GM23338 (cell line): ENCODE results near the gene EGR1. TPM values are rescaled to one million over a fixed set of nuclear protein-coding genes. Genes with fewer than 3 reads are reported as not detected.

Experiments
- ATAC-seq: fragments of 200-7000 bp; cut with Tn5 transposase; 3 replicates; pipeline ENCODE4 v1.9.1; 2020
- DNase-seq: peaks from one replicate; pipeline ENCODE4 v3.0.0-alpha.2; 2015; ENCODE audit warnings: low spot score
- H2AFZ ChIP-seq: fragments of 200-600 bp; sonication (generic); 2 replicates; pipeline ENCODE4 v1.8.0; 2016; ENCODE audit warnings: antibody characterized with exemption, mild to moderate bottlenecking, moderate library complexity
- H3F3A ChIP-seq: fragments of 200-600 bp; sonication (generic); replicated peaks from 2 replicates; pipeline ENCODE4 v1.8.0; 2017; ENCODE audit warnings: antibody characterized with exemption, mixed run types, low read depth
- H3K27ac ChIP-seq: fragments of 200-600 bp; sonication (generic); 2 replicates; pipeline ENCODE4 v1.6.1; 2016; ENCODE audit warnings: low read depth
- H3K27me3 ChIP-seq: fragments of 200-600 bp; sonication (generic); 2 replicates; pipeline ENCODE4 v1.8.0; 2016; ENCODE audit warnings: mild to moderate bottlenecking, mixed run types, moderate library complexity; ENCODE audit not compliant: insufficient read depth
- H3K36me3 ChIP-seq: fragments of 200-600 bp; sonication (generic); 2 replicates; pipeline ENCODE4 v1.8.0; 2016; ENCODE audit warnings: mild to moderate bottlenecking; ENCODE audit not compliant: insufficient read depth
- H3K4me1 ChIP-seq: fragments of 200-600 bp; sonication (generic); 2 replicates; pipeline ENCODE4 v1.8.0; 2016; ENCODE audit warnings: mild to moderate bottlenecking, moderate library complexity; ENCODE audit not compliant: insufficient read depth
- H3K4me2 ChIP-seq: fragments of 200-600 bp; sonication (generic); 2 replicates; pipeline ENCODE4 v1.7.1; 2017; ENCODE audit warnings: mixed run types
- H3K4me3 ChIP-seq: fragments of 200-600 bp; sonication (generic); 2 replicates; pipeline ENCODE4 v1.6.1; 2016; ENCODE audit warnings: mixed run types
- H3K79me2 ChIP-seq: fragments of 200-600 bp; sonication (generic); replicated peaks from 2 replicates; pipeline ENCODE4 v1.8.0; 2017; ENCODE audit warnings: mild to moderate bottlenecking; ENCODE audit not compliant: insufficient read depth
- H3K9me2 ChIP-seq: fragments of 200-600 bp; sonication (generic); 2 replicates; pipeline ENCODE4 v1.8.0; 2017; ENCODE audit not compliant: insufficient read depth
- H4K20me1 ChIP-seq: fragments of 200-600 bp; sonication (generic); replicated peaks from 2 replicates; pipeline ENCODE4 v1.8.0; 2017; ENCODE audit warnings: mild to moderate bottlenecking; ENCODE audit not compliant: insufficient read depth
- H3K27ac Mint-ChIP-seq: 2 replicates; pipeline ENCODE4 v1.8.0; 2020; ENCODE audit warnings: inconsistent platforms, mild to moderate bottlenecking, moderate library complexity, mixed read lengths
- H3K27me3 Mint-ChIP-seq: 3 replicates; pipeline ENCODE4 v1.8.0; 2022; ENCODE audit warnings: low read depth, mild to moderate bottlenecking, moderate library complexity, mixed read lengths, inconsistent platforms; ENCODE audit not compliant: insufficient read depth, poor library complexity
- H3K36me3 Mint-ChIP-seq: 3 replicates; pipeline ENCODE4 v1.8.0; 2021; ENCODE audit warnings: low read depth, mild to moderate bottlenecking, inconsistent platforms, moderate library complexity, mixed read lengths
- H3K4me1 Mint-ChIP-seq: 3 replicates; pipeline ENCODE4 v1.8.0; 2020; ENCODE audit warnings: mild to moderate bottlenecking, inconsistent platforms, mixed read lengths
- H3K4me3 Mint-ChIP-seq: 3 replicates; pipeline ENCODE4 v1.8.0; 2021; ENCODE audit warnings: moderate library complexity, mild to moderate bottlenecking, inconsistent platforms, mixed read lengths
- H3K9me3 Mint-ChIP-seq: 3 replicates; pipeline ENCODE4 v1.8.0; 2020; ENCODE audit warnings: moderate library complexity, mild to moderate bottlenecking, inconsistent platforms, mixed read lengths
- CREB1 ChIP-seq: fragments of 250-450 bp; sonication (Bioruptor Pico); IDR thresholded peaks from 2 replicates; pipeline ENCODE4 v1.5.0; 2020; ENCODE audit warnings: low read depth, mild to moderate bottlenecking, moderate library complexity
- EZH2 ChIP-seq: fragments of 200-600 bp; sonication (generic); IDR thresholded peaks from one replicate; pipeline ENCODE4 v1.8.0; 2017; ENCODE audit warnings: antibody characterized with exemption, mild to moderate bottlenecking, low read depth; ENCODE audit not compliant: unreplicated experiment
- JUNB ChIP-seq: IDR thresholded peaks from one replicate; pipeline ENCODE4 v1.6.1; 2016; ENCODE audit warnings: antibody characterized with exemption; ENCODE audit not compliant: unreplicated experiment
- POLR2AphosphoS5 ChIP-seq: IDR thresholded peaks from 2 replicates; pipeline ENCODE4 v1.6.1; 2016; ENCODE audit warnings: antibody characterized with exemption, low read depth
- STAT1 ChIP-seq: IDR thresholded peaks from one replicate; pipeline ENCODE4 v1.6.1; 2016; ENCODE audit warnings: antibody characterized with exemption; ENCODE audit not compliant: unreplicated experiment
- ZNF331 ChIP-seq: fragments of 250-450 bp; sonication (Bioruptor Pico); IDR thresholded peaks from 2 replicates; pipeline ENCODE4 v1.5.0; 2020; ENCODE audit warnings: low read depth, mild to moderate bottlenecking, moderate library complexity
- polyA plus RNA-seq: library from polyadenylated mRNA; unstranded; fragments of >200 nt; fragmentation: Nextera tagmentation; extraction: Ambion mirVana; gene quantifications from 2 replicates; pipeline ENCODE4 v1.2.1, GENCODE V29; 2016
- total RNA-seq: library from RNA; depleted of rRNA; stranded (reverse); fragments of >200 nt; shearing (Covaris generic); gene quantifications from 2 replicates; pipeline ENCODE4 v1.2.3, GENCODE V29; 2014
- TF ChIP-seq, protein P1 (sequence below), 2 experiments: fragments of 200-600 bp in 1 of 2; sonication (generic) in 1 of 2; conservative IDR thresholded peaks; 2 replicates each; pipeline versions ENCODE4 v1.5.1 to v1.6.1; 2016 to 2017; ENCODE audit warnings: antibody characterized with exemption in 2 of 2, low read depth in 2 of 2, mild to moderate bottlenecking in 2 of 2, moderate library complexity in 1 of 2
- TF ChIP-seq, protein P2 (sequence below): IDR thresholded peaks from 2 replicates; pipeline ENCODE4 v1.6.1; 2016; ENCODE audit warnings: antibody characterized with exemption

EGR1 gene
- total and polyA plus RNA-seq, 2 experiments from 2014 or later = 13.5 to 60.3 TPM

DNA sequence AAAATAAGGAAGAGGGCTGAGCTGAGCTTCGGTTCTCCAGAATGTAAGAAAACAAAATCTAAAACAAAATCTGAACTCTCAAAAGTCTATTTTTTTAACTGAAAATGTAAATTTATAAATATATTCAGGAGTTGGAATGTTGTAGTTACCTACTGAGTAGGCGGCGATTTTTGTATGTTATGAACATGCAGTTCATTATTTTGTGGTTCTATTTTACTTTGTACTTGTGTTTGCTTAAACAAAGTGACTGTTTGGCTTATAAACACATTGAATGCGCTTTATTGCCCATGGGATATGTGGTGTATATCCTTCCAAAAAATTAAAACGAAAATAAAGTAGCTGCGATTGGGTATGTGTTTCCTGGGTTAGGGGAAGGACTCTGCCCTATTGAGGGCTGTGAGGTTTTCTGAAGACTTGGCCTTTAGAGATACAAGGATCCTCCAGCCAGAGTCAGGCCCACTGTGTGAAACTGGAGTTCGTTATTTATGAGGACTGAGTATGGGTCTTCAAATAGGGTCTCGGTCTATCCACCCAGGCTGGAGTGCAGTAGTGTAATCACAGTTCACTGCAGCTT, 3.8 kb downstream of the EGR1 start:
- peaks cover 29% of the 10 kb centered on the region; the same call in 2 of the 3 replicates for H3K4me1 Mint-ChIP-seq
- H3K27ac Mint-ChIP-seq = no peak overlapping the region
- TF ChIP-seq ZNF331 (CRISPR knock-in tag) (no peak), POLR2AphosphoS5 (no peak), CREB1 (no peak), STAT1 (no peak), EZH2 (no peak), JUNB (no peak)
- TF ChIP-seq, protein P1, sequence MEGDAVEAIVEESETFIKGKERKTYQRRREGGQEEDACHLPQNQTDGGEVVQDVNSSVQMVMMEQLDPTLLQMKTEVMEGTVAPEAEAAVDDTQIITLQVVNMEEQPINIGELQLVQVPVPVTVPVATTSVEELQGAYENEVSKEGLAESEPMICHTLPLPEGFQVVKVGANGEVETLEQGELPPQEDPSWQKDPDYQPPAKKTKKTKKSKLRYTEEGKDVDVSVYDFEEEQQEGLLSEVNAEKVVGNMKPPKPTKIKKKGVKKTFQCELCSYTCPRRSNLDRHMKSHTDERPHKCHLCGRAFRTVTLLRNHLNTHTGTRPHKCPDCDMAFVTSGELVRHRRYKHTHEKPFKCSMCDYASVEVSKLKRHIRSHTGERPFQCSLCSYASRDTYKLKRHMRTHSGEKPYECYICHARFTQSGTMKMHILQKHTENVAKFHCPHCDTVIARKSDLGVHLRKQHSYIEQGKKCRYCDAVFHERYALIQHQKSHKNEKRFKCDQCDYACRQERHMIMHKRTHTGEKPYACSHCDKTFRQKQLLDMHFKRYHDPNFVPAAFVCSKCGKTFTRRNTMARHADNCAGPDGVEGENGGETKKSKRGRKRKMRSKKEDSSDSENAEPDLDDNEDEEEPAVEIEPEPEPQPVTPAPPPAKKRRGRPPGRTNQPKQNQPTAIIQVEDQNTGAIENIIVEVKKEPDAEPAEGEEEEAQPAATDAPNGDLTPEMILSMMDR (conservative IDR thresholded peaks at IDR 0.05; ENCODE audit: low read depth in 2 of 2) = no peak
- TF ChIP-seq, protein P2, sequence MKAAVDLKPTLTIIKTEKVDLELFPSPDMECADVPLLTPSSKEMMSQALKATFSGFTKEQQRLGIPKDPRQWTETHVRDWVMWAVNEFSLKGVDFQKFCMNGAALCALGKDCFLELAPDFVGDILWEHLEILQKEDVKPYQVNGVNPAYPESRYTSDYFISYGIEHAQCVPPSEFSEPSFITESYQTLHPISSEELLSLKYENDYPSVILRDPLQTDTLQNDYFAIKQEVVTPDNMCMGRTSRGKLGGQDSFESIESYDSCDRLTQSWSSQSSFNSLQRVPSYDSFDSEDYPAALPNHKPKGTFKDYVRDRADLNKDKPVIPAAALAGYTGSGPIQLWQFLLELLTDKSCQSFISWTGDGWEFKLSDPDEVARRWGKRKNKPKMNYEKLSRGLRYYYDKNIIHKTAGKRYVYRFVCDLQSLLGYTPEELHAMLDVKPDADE = no peak
- Histone ChIP-seq H3K4me1 (peaks cover 5% of the 10 kb centered on the region), H3K27me3 (peaks cover 26% of the 10 kb centered on the region), H3K36me3 (0 out of 2 replicates have a peak, but pooled peaks cover 3% of the 10 kb centered on the region), H2AFZ (no peak overlapping the region), H4K20me1 (peaks cover 14% of the 10 kb centered on the region; the same call in 1 of the 2 replicates), H3K79me2 (no peaks in the 10 kb centered on the region), H3K27ac (no peak overlapping the region), H3K4me2 (no peak overlapping the region), H3K4me3 (no peak overlapping the region), H3F3A (peaks cover 9% of the 10 kb centered on the region), H3K9me2 (no peaks in the 10 kb centered on the region)
- peaks cover 28% of the 10 kb centered on the region for H3K36me3 Mint-ChIP-seq
- H3K4me3 Mint-ChIP-seq = peak overlapping the region; percentile 84; the same call in 2 of the 3 replicates
- ATAC-seq = peak; percentile 0; the same call in 2 of the 3 replicates
- H3K27me3 Mint-ChIP-seq = peaks cover 49% of the 10 kb centered on the region
- DNase-seq = no peak
- H3K9me3 Mint-ChIP-seq = peaks cover 15% of the 10 kb centered on the region; the same call in 2 of the 3 replicates

GRCh38 chr5:138469540-138470321, 4.5 kb downstream of the EGR1 start:
- 0 out of 2 replicates have a peak, but pooled peaks cover 3% of the 10 kb centered on the region for H3K36me3 ChIP-seq
- Mint-ChIP-seq H3K9me3 (peaks cover 15% of the 10 kb centered on the region; the same call in 2 of the 3 replicates), H3K36me3 (peaks cover 28% of the 10 kb centered on the region), H3K4me1 (peaks cover 29% of the 10 kb centered on the region; the same call in 2 of the 3 replicates), H3K27ac (no peak overlapping the region), H3K4me3 (no peak overlapping the region), H3K27me3 (peaks cover 49% of the 10 kb centered on the region)
- DNase-seq (no peak), ATAC-seq (peak; percentile 7)
- H3K4me2 ChIP-seq = no peak overlapping the region
- peaks cover 9% of the 10 kb centered on the region for H3F3A ChIP-seq
- H4K20me1 ChIP-seq = peaks cover 14% of the 10 kb centered on the region; the same call in 1 of the 2 replicates
- H3K4me3 ChIP-seq = no peak overlapping the region
- H3K27me3 ChIP-seq = peaks cover 26% of the 10 kb centered on the region
- peaks cover 5% of the 10 kb centered on the region for H3K4me1 ChIP-seq
- no peak overlapping the region for H3K27ac ChIP-seq
- no peaks in the 10 kb centered on the region for H3K9me2 ChIP-seq
- H2AFZ ChIP-seq = no peak overlapping the region
- no peaks in the 10 kb centered on the region for H3K79me2 ChIP-seq
- TF ChIP-seq, protein P1 (conservative IDR thresholded peaks at IDR 0.05; ENCODE audit: low read depth in 2 of 2) = no peak
